GM23338 (cell line): Measurements from ENCODE around the gene RWDD2A. TPM values are rescaled to one million over a fixed set of nuclear protein-coding genes. Genes with fewer than 3 reads are reported as not detected.
A peak's percentile ranks its signal among the peaks of the same experiment; 100 is the strongest.

Experiments used
- ATAC-seq: fragments of 200-7000 bp; cut with Tn5 transposase; 3 replicates; pipeline ENCODE4 v1.9.1; 2020
- DNase-seq: peaks from one replicate; pipeline ENCODE4 v3.0.0-alpha.2; 2015; ENCODE audit warnings: low spot score
- H2AFZ ChIP-seq: fragments of 200-600 bp; sonication (generic); 2 replicates; pipeline ENCODE4 v1.8.0; 2016; ENCODE audit warnings: antibody characterized with exemption, mild to moderate bottlenecking, moderate library complexity
- H3F3A ChIP-seq: fragments of 200-600 bp; sonication (generic); replicated peaks from 2 replicates; pipeline ENCODE4 v1.8.0; 2017; ENCODE audit warnings: antibody characterized with exemption, mixed run types, low read depth
- H3K27ac ChIP-seq: fragments of 200-600 bp; sonication (generic); 2 replicates; pipeline ENCODE4 v1.6.1; 2016; ENCODE audit warnings: low read depth
- H3K27me3 ChIP-seq: fragments of 200-600 bp; sonication (generic); 2 replicates; pipeline ENCODE4 v1.8.0; 2016; ENCODE audit warnings: mild to moderate bottlenecking, mixed run types, moderate library complexity; ENCODE audit not compliant: insufficient read depth
- H3K36me3 ChIP-seq: fragments of 200-600 bp; sonication (generic); 2 replicates; pipeline ENCODE4 v1.8.0; 2016; ENCODE audit warnings: mild to moderate bottlenecking; ENCODE audit not compliant: insufficient read depth
- H3K4me1 ChIP-seq: fragments of 200-600 bp; sonication (generic); 2 replicates; pipeline ENCODE4 v1.8.0; 2016; ENCODE audit warnings: mild to moderate bottlenecking, moderate library complexity; ENCODE audit not compliant: insufficient read depth
- H3K4me2 ChIP-seq: fragments of 200-600 bp; sonication (generic); 2 replicates; pipeline ENCODE4 v1.7.1; 2017; ENCODE audit warnings: mixed run types
- H3K4me3 ChIP-seq: fragments of 200-600 bp; sonication (generic); 2 replicates; pipeline ENCODE4 v1.6.1; 2016; ENCODE audit warnings: mixed run types
- H3K79me2 ChIP-seq: fragments of 200-600 bp; sonication (generic); replicated peaks from 2 replicates; pipeline ENCODE4 v1.8.0; 2017; ENCODE audit warnings: mild to moderate bottlenecking; ENCODE audit not compliant: insufficient read depth
- H3K9me2 ChIP-seq: fragments of 200-600 bp; sonication (generic); 2 replicates; pipeline ENCODE4 v1.8.0; 2017; ENCODE audit not compliant: insufficient read depth
- H4K20me1 ChIP-seq: fragments of 200-600 bp; sonication (generic); replicated peaks from 2 replicates; pipeline ENCODE4 v1.8.0; 2017; ENCODE audit warnings: mild to moderate bottlenecking; ENCODE audit not compliant: insufficient read depth
- H3K27ac Mint-ChIP-seq: 2 replicates; pipeline ENCODE4 v1.8.0; 2020; ENCODE audit warnings: inconsistent platforms, mild to moderate bottlenecking, moderate library complexity, mixed read lengths
- H3K27me3 Mint-ChIP-seq: 3 replicates; pipeline ENCODE4 v1.8.0; 2022; ENCODE audit warnings: low read depth, mild to moderate bottlenecking, moderate library complexity, mixed read lengths, inconsistent platforms; ENCODE audit not compliant: insufficient read depth, poor library complexity
- H3K36me3 Mint-ChIP-seq: 3 replicates; pipeline ENCODE4 v1.8.0; 2021; ENCODE audit warnings: low read depth, mild to moderate bottlenecking, inconsistent platforms, moderate library complexity, mixed read lengths
- H3K4me1 Mint-ChIP-seq: 3 replicates; pipeline ENCODE4 v1.8.0; 2020; ENCODE audit warnings: mild to moderate bottlenecking, inconsistent platforms, mixed read lengths
- H3K4me3 Mint-ChIP-seq: 3 replicates; pipeline ENCODE4 v1.8.0; 2021; ENCODE audit warnings: moderate library complexity, mild to moderate bottlenecking, inconsistent platforms, mixed read lengths
- H3K9me3 Mint-ChIP-seq: 3 replicates; pipeline ENCODE4 v1.8.0; 2020; ENCODE audit warnings: moderate library complexity, mild to moderate bottlenecking, inconsistent platforms, mixed read lengths
- CTCF ChIP-seq, 2 experiments: fragments of 200-600 bp in 1 of 2; sonication (generic) in 1 of 2; conservative IDR thresholded peaks; 2 replicates each; pipeline versions ENCODE4 v1.5.1 to v1.6.1; 2016 to 2017; ENCODE audit warnings: antibody characterized with exemption in 2 of 2, low read depth in 2 of 2, mild to moderate bottlenecking in 2 of 2, moderate library complexity in 1 of 2
- ETS1 ChIP-seq: IDR thresholded peaks from 2 replicates; pipeline ENCODE4 v1.6.1; 2016; ENCODE audit warnings: antibody characterized with exemption
- JUNB ChIP-seq: IDR thresholded peaks from one replicate; pipeline ENCODE4 v1.6.1; 2016; ENCODE audit warnings: antibody characterized with exemption; ENCODE audit not compliant: unreplicated experiment
- POLR2AphosphoS5 ChIP-seq: IDR thresholded peaks from 2 replicates; pipeline ENCODE4 v1.6.1; 2016; ENCODE audit warnings: antibody characterized with exemption, low read depth
- REST ChIP-seq: IDR thresholded peaks from one replicate; pipeline ENCODE4 v1.6.1; 2018; ENCODE audit warnings: antibody characterized with exemption; ENCODE audit not compliant: unreplicated experiment
- ZNF331 ChIP-seq: fragments of 250-450 bp; sonication (Bioruptor Pico); IDR thresholded peaks from 2 replicates; pipeline ENCODE4 v1.5.0; 2020; ENCODE audit warnings: low read depth, mild to moderate bottlenecking, moderate library complexity
- long read RNA-seq: library from polyadenylated mRNA; unstranded; transcript quantifications from one replicate; pipeline ENCODE4 v2.0.0, GENCODE V29; 2020; ENCODE audit not compliant: unreplicated experiment
- polyA plus RNA-seq: library from polyadenylated mRNA; unstranded; fragments of >200 nt; fragmentation: Nextera tagmentation; extraction: Ambion mirVana; gene quantifications from 2 replicates; pipeline ENCODE4 v1.2.1, GENCODE V29; 2016
- total RNA-seq: library from RNA; depleted of rRNA; stranded (reverse); fragments of >200 nt; shearing (Covaris generic); gene quantifications from 2 replicates; pipeline ENCODE4 v1.2.3, GENCODE V29; 2014; rRNA removed

The RWDD2A gene
- total RNA-seq (2.6 and 3.1 TPM in 2 replicates), polyA plus RNA-seq (2.4 and 3.7 TPM in 2 replicates)
- long read RNA-seq, transcript RWDD2A-201 (3 exons, 3,744 nt), result major isoform, 10 of 12 reads
- long read RNA-seq, partial matches to known transcripts, result 0 of 12 reads
- long read RNA-seq, other reads (novel, unspliced or antisense), result 2 of 12 reads

GRCh38 chr6:83192871-83193746 lies at the start of gene RWDD2A, which contains the start of gene PGM3:
Gene RWDD2A (plus strand): TSS chr6:83193357. CDS start chr6:83194452, 1,095 bp downstream.
Gene PGM3 (minus strand): TSS chr6:83193265. CDS start chr6:83191012, 2,253 bp downstream.
- Histone ChIP-seq H3K4me1 (peaks cover 4% of the 10 kb centered on the region), H4K20me1 (peaks cover 21% of the 10 kb centered on the region), H3K9me2 (no peaks in the 10 kb centered on the region), H3K4me3 (peak within 1 kb of the TSS; percentile 96), H3K27me3 (no peaks in the 10 kb centered on the region), H2AFZ (peak within 1 kb of the TSS; percentile 96), H3K79me2 (peaks cover 44% of the 10 kb centered on the region), H3K36me3 (peaks cover 21% of the 10 kb centered on the region), H3K4me2 (peak within 1 kb of the TSS; percentile 90), H3F3A (no peaks in the 10 kb centered on the region), H3K27ac (peak within 1 kb of the TSS; percentile 81)
- Mint-ChIP-seq H3K4me3 (peak within 1 kb of the TSS; percentile 98), H3K4me1 (peaks cover 16% of the 10 kb centered on the region; the same call in 2 of the 3 replicates), H3K27ac (peak within 1 kb of the TSS; percentile 94), H3K27me3 (peaks cover 10% of the 10 kb centered on the region), H3K36me3 (peaks cover 21% of the 10 kb centered on the region), H3K9me3 (no peaks in the 10 kb centered on the region)
- no peak for TF ChIP-seq CTCF (conservative IDR thresholded peaks at IDR 0.05; ENCODE audit: low read depth in 2 of 2)
- TF ChIP-seq JUNB, result no peak
- peak; percentile 96 for TF ChIP-seq POLR2AphosphoS5
- TF ChIP-seq ZNF331, result no peak
- no peak for TF ChIP-seq ETS1
- TF ChIP-seq REST, result no peak
- ATAC-seq (peak; percentile 90), DNase-seq (peak; percentile 93)
